NB4 (cell line): ENCODE results near the gene NUP188.

Source experiments
- DNase-seq: peaks from one replicate; pipeline ENCODE4 v3.0.0; 2010; ENCODE audit warnings: low read depth
- H3K4me3 ChIP-seq: one replicate; pipeline ENCODE4 v1.5.1; 2011; ENCODE audit warnings: mild to moderate bottlenecking, low read depth, low read length, moderate library complexity
- CTCF ChIP-seq: IDR thresholded peaks from one replicate; pipeline ENCODE4 v1.5.1; 2012; ENCODE audit warnings: low read depth, low read length
- MAX ChIP-seq: IDR thresholded peaks from 2 replicates; pipeline ENCODE4 v1.6.1; 2011; ENCODE audit warnings: low read depth, low read length
- MYC ChIP-seq: IDR thresholded peaks from 2 replicates; pipeline ENCODE4 v1.6.1; 2011; ENCODE audit warnings: low read depth, low read length
- POLR2A ChIP-seq: IDR thresholded peaks from 2 replicates; pipeline ENCODE4 v1.6.1; 2011; ENCODE audit warnings: mild to moderate bottlenecking; ENCODE audit not compliant: insufficient read length; ENCODE audit errors: extremely low read depth

Gene NUP188

GRCh38 chr9:129010267-129010975 is 62.9 kb downstream of the NUP188 start:
- TF ChIP-seq POLR2A, result no peak
- TF ChIP-seq MYC, result no peak
- TF ChIP-seq CTCF, result no peak
- no peak for TF ChIP-seq MAX
- no peak for DNase-seq
- no peak overlapping the region for H3K4me3 ChIP-seq

- no peak for DNase-seq
- no peak overlapping the region for H3K4me3 ChIP-seq
- TF ChIP-seq CTCF, result no peak
- no peak for TF ChIP-seq MAX
- TF ChIP-seq MYC, result no peak
- no peak for TF ChIP-seq POLR2A
These were observed 63.7 kb downstream of the NUP188 start for GRCh38 chr9:129011170-129011569.

- TF ChIP-seq CTCF (no peak), MAX (no peak), POLR2A (no peak), MYC (no peak)
- no peak overlapping the region for H3K4me3 ChIP-seq
- DNase-seq, result no peak
These were observed 64.3 kb downstream of the NUP188 start for GRCh38 chr9:129011761-129012181.

GRCh38 chr9:129012343-129012742 is 64.8 kb downstream of the NUP188 start:
- TF ChIP-seq MAX, result no peak
- TF ChIP-seq MYC, result no peak
- TF ChIP-seq CTCF, result no peak
- no peak overlapping the region for H3K4me3 ChIP-seq
- DNase-seq, result no peak

GRCh38 chr9:129012893-129013448 is 65.5 kb downstream of the NUP188 start:
- DNase-seq, result no peak
- H3K4me3 ChIP-seq, result no peak overlapping the region
- no peak for TF ChIP-seq MAX

GRCh38 chr9:129013674-129014073 is 66.2 kb downstream of the NUP188 start:
- no peak for TF ChIP-seq POLR2A
- TF ChIP-seq MYC, result no peak
- TF ChIP-seq MAX, result no peak
- TF ChIP-seq CTCF, result no peak
- H3K4me3 ChIP-seq, result no peak overlapping the region
- no peak for DNase-seq
